ENCODE measurements around the gene HDAC11.

- TF ChIP-seq CTCF (conservative IDR thresholded peaks at IDR 0.05 in 1 of 2, IDR thresholded peaks at IDR 0.05 in 1 of 2; ENCODE audit: extremely low read depth in 1 of 2, insufficient read depth in 1 of 2, low read depth in 1 of 2, low read length in 2 of 2), result peak; percentile 24 to 40
- no peak for TF ChIP-seq EZH2 (IDR thresholded peaks at IDR 0.05; ENCODE audit: borderline replicate concordance, low read length)
Observed at GRCh38 chr3:13500133-13500885, 20.2 kb downstream of the HDAC11 start.
